Trophoblast cell (in vitro differentiated cells and primary cell): ENCODE measurements around the gene SP8.

Experiments
- DNase-seq, 2 donors: peaks; one replicate each; pipeline ENCODE4 v3.0.0-alpha.2; 2016
- H2AFZ ChIP-seq: 2 replicates; pipeline ENCODE4 v1.6.1; 2013; ENCODE audit warnings: low read length, moderate library complexity, mild to moderate bottlenecking; ENCODE audit not compliant: insufficient read depth, poor library complexity
- H2AK5ac ChIP-seq: 2 replicates; pipeline ENCODE4 v1.6.1; 2013; ENCODE audit warnings: mild to moderate bottlenecking, low read length
- H2BK120ac ChIP-seq: 2 replicates; pipeline ENCODE4 v1.6.1; 2013; ENCODE audit warnings: low read length, mild to moderate bottlenecking, moderate library complexity; ENCODE audit not compliant: insufficient read depth, poor library complexity
- H2BK12ac ChIP-seq: 2 replicates; pipeline ENCODE4 v1.6.1; 2013; ENCODE audit warnings: mild to moderate bottlenecking, low read length, moderate library complexity
- H2BK5ac ChIP-seq: 2 replicates; pipeline ENCODE4 v1.6.1; 2013; ENCODE audit warnings: low read length, low read depth, moderate library complexity, mild to moderate bottlenecking; ENCODE audit not compliant: poor library complexity
- H3K14ac ChIP-seq: 2 replicates; pipeline ENCODE4 v1.6.1; 2013; ENCODE audit warnings: mild to moderate bottlenecking, low read length
- H3K18ac ChIP-seq: 2 replicates; pipeline ENCODE4 v1.6.1; 2013; ENCODE audit warnings: mild to moderate bottlenecking, low read length
- H3K23ac ChIP-seq: 2 replicates; pipeline ENCODE4 v1.6.1; 2013; ENCODE audit warnings: low read length
- H3K27ac ChIP-seq: 2 replicates; pipeline ENCODE4 v1.5.1; 2013; ENCODE audit warnings: low read depth, mild to moderate bottlenecking, inconsistent platforms, low read length, moderate library complexity
- H3K27me3 ChIP-seq: 2 replicates; pipeline ENCODE4 v1.6.1; 2013; ENCODE audit warnings: inconsistent platforms, mild to moderate bottlenecking, low read length, moderate library complexity; ENCODE audit not compliant: insufficient read depth
- H3K36me3 ChIP-seq, 2 experiments: 1 replicate in 1 of 2; 2 replicates in 1 of 2; pipeline ENCODE4 v1.6.1; 2013; ENCODE audit warnings: low read length in 2 of 2, mild to moderate bottlenecking in 2 of 2, moderate library complexity in 1 of 2; ENCODE audit not compliant: insufficient read depth in 2 of 2, control insufficient read depth in 1 of 2
- H3K4ac ChIP-seq: 2 replicates; pipeline ENCODE4 v1.6.1; 2013; ENCODE audit warnings: low read depth, mild to moderate bottlenecking, low read length, moderate library complexity
- H3K4me1 ChIP-seq, 2 experiments: 1 replicate in 1 of 2; 2 replicates in 1 of 2; pipeline ENCODE4 v1.6.1; 2013; ENCODE audit warnings: low read length in 2 of 2, mild to moderate bottlenecking in 2 of 2, moderate library complexity in 1 of 2; ENCODE audit not compliant: insufficient read depth in 2 of 2, control insufficient read depth in 1 of 2
- H3K4me2 ChIP-seq: 2 replicates; pipeline ENCODE4 v1.6.1; 2013; ENCODE audit warnings: inconsistent platforms, mild to moderate bottlenecking, low read length, moderate library complexity
- H3K4me3 ChIP-seq: 2 replicates; pipeline ENCODE4 v1.5.1; 2013; ENCODE audit warnings: mild to moderate bottlenecking, low read depth, low read length, inconsistent platforms
- H3K79me1 ChIP-seq: one replicate; pipeline ENCODE4 v1.6.1; 2013; ENCODE audit warnings: low read length
- H3K79me2 ChIP-seq: 2 replicates; pipeline ENCODE4 v1.6.1; 2013; ENCODE audit warnings: low read length, mild to moderate bottlenecking; ENCODE audit not compliant: control insufficient read depth, insufficient read depth, poor library complexity
- H3K9ac ChIP-seq: 2 replicates; pipeline ENCODE4 v1.6.1; 2013; ENCODE audit warnings: mild to moderate bottlenecking, low read length
- H3K9me3 ChIP-seq: 2 replicates; pipeline ENCODE4 v1.6.1; 2013; ENCODE audit warnings: low read depth, mild to moderate bottlenecking, control low read depth, inconsistent platforms, low read length; ENCODE audit not compliant: insufficient read depth
- H4K12ac ChIP-seq: 2 replicates; pipeline ENCODE4 v1.6.1; 2013; ENCODE audit warnings: low read depth, mild to moderate bottlenecking, low read length, moderate library complexity
- H4K8ac ChIP-seq: 2 replicates; pipeline ENCODE4 v1.6.1; 2013; ENCODE audit warnings: low read depth, mild to moderate bottlenecking, low read length, moderate library complexity
- H4K91ac ChIP-seq: one replicate; pipeline ENCODE4 v1.6.1; 2013; ENCODE audit warnings: low read depth, mild to moderate bottlenecking, low read length, moderate library complexity
- WGBS: extraction: QIAGEN DNeasy Blood & Tissue Kit; methylation state at CpG from one replicate; pipeline ENCODE4 v1.1.7; 2013; ENCODE audit warnings: missing lambda C conversion rate; ENCODE audit not compliant: insufficient read length, insufficient coverage; ENCODE audit errors: extremely low coverage; 5-methylcytosine and 5-hydroxymethylcytosine counted together

The SP8 gene

GRCh38 chr7:20786049-20786412, 655 bp downstream of the SP8 start:
- H2BK5ac ChIP-seq = no peak overlapping the region
- no peak overlapping the region for H3K18ac ChIP-seq
- peak in 1 of 2 donors; percentile 7 for DNase-seq
- H3K27me3 ChIP-seq = peaks cover 61% of the 10 kb centered on the region
- H3K14ac ChIP-seq = no peak overlapping the region
- no CpG with 5 or more reads among the region's 10 CpGs for WGBS
- no peak overlapping the region for H2AFZ ChIP-seq
- no peak overlapping the region for H3K9ac ChIP-seq
- no peak overlapping the region for H2AK5ac ChIP-seq
- H3K9me3 ChIP-seq = peaks cover 9% of the 10 kb centered on the region
- H3K27ac ChIP-seq = no peak overlapping the region
- no peak overlapping the region for H2BK120ac ChIP-seq
- no peaks in the 10 kb centered on the region for H3K79me1 ChIP-seq
- no peak overlapping the region for H4K12ac ChIP-seq
- H4K8ac ChIP-seq = no peak overlapping the region
- H3K36me3 ChIP-seq = no peaks in the 10 kb centered on the region
- H2BK12ac ChIP-seq = no peak overlapping the region
- no peak overlapping the region for H3K4ac ChIP-seq
- H3K4me3 ChIP-seq = peak overlapping the region; percentile 28
- no peak overlapping the region for H4K91ac ChIP-seq
- H3K4me1 ChIP-seq = peaks cover 14 to 17% of the 10 kb centered on the region in 2 experiments
- H3K79me2 ChIP-seq = no peaks in the 10 kb centered on the region
- H3K23ac ChIP-seq = no peak overlapping the region
- H3K4me2 ChIP-seq = peak overlapping the region; percentile 89

DNA sequence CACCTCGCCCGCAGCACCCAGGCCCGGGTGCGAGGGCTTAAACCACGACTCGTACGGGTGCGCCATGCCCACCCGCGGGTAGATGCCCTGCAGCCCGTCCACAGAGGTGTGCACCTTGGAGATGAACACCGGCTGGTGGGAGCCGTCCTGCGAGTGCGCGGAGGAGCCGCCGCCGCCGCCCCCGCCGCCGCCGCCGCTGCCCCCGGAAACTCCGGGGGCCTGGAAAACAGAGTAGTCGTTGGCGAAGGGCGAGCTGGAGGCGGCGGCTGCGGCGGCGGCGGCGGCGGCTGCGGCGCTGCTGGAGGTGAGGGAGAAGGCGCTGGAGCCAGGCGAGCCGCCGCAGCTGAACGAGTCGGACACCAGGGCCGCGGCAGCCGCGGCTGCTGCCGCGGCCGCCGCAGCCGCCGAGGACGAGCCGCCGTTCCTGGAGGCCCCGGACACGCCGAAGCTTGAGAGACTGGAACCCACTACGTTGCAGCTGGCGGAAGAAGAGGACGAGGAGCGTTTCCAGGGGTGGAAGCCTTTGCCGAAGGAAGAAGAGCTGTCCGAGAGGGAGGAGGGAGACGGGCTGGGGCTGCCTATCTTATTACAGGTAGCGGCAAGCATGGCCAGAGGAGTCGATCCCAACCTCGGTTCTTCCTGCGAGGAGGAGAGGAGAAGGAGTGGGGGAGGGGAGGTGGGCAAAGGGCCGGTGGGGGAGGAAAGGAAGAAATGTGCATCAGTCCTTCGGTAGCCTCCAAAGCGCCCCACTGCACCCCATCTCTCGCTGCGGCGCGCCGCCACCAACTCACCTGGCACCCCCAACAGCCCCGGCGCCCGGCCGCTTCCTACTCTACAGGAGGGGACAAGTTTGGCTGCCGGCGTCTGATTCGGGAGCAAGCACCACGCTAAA, 1.3 kb downstream of the SP8 start:
- H3K4me1 ChIP-seq = peaks cover 14 to 17% of the 10 kb centered on the region in 2 experiments
- no peaks in the 10 kb centered on the region for H3K79me2 ChIP-seq
- H3K79me1 ChIP-seq = no peaks in the 10 kb centered on the region
- H2BK5ac ChIP-seq = no peak overlapping the region
- H4K12ac ChIP-seq = no peak overlapping the region
- peak overlapping the region; percentile 70 for H2AFZ ChIP-seq
- no peak overlapping the region for H2BK120ac ChIP-seq
- peaks cover 9% of the 10 kb centered on the region for H3K9me3 ChIP-seq
- no peak overlapping the region for H2BK12ac ChIP-seq
- H3K23ac ChIP-seq = no peak overlapping the region
- no peak overlapping the region for H3K27ac ChIP-seq
- H3K4ac ChIP-seq = no peak overlapping the region
- H3K36me3 ChIP-seq = no peaks in the 10 kb centered on the region
- peaks cover 58% of the 10 kb centered on the region for H3K27me3 ChIP-seq
- peak in 1 of 2 donors; percentile 29 for DNase-seq
- no CpG with 5 or more reads among the region's 89 CpGs for WGBS
- H3K4me3 ChIP-seq = peak overlapping the region; percentile 28
- H4K8ac ChIP-seq = no peak overlapping the region
- peak overlapping the region; percentile 89 for H3K4me2 ChIP-seq
- no peak overlapping the region for H3K18ac ChIP-seq
- H3K9ac ChIP-seq = no peak overlapping the region
- H3K14ac ChIP-seq = no peak overlapping the region
- no peak overlapping the region for H4K91ac ChIP-seq
- no peak overlapping the region for H2AK5ac ChIP-seq

DNA sequence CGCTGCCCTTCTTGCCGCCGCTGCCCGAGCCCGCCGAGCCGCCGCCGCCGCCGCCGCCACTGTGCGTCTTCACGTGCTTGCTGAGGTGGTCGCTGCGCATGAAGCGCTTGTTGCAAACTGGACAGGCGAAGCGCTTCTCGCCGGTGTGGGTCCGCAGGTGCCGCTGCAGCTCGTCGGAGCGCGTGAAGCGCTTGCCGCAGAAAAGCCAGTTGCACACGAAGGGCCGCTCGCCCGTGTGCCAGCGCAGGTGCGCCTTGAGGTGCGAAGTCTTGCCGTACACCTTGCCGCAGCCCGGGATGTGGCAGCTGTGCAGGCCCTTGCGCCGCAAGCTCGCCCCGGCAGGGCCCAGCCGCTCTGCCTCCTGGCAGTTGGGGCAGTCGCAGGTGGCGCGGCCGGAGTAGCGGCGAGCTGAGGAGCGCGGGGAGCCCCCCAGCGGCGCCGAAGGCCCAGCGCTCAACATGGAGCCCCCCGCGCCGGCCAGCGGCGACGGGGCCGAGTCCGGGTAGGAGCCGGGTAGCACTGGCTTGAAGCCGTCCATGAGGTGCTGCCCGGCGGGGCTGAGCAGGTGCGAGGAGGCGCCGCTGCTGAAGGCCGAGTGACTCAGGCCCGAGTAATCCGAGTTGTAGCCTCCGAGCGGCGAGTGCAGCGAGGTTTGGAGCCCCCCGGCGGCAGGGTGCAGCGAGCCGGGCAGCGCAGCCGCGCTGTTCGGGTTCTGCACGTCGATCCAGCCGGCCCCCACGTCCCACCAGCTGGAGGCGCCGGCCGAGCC, 2.1 kb downstream of the SP8 start:
- no peaks in the 10 kb centered on the region for H3K79me1 ChIP-seq
- H4K91ac ChIP-seq = no peak overlapping the region
- peaks cover 9% of the 10 kb centered on the region for H3K9me3 ChIP-seq
- H3K14ac ChIP-seq = no peak overlapping the region
- H3K18ac ChIP-seq = no peak overlapping the region
- no peak overlapping the region for H3K23ac ChIP-seq
- H3K27ac ChIP-seq = no peak overlapping the region
- no peak overlapping the region for H2BK120ac ChIP-seq
- H3K4me2 ChIP-seq = peak overlapping the region; percentile 89
- peaks cover 56% of the 10 kb centered on the region for H3K27me3 ChIP-seq
- H2BK5ac ChIP-seq = no peak overlapping the region
- H2AFZ ChIP-seq = peak overlapping the region; percentile 70
- H4K12ac ChIP-seq = no peak overlapping the region
- peaks cover 14 to 17% of the 10 kb centered on the region in 2 experiments for H3K4me1 ChIP-seq
- no CpG with 5 or more reads among the region's 93 CpGs for WGBS
- H2BK12ac ChIP-seq = no peak overlapping the region
- no peak overlapping the region for H2AK5ac ChIP-seq
- no peak overlapping the region for H3K4ac ChIP-seq
- no peaks in the 10 kb centered on the region for H3K36me3 ChIP-seq
- H3K79me2 ChIP-seq = no peaks in the 10 kb centered on the region
- H4K8ac ChIP-seq = no peak overlapping the region
- DNase-seq = peak; percentile 13 to 22
- no peak overlapping the region for H3K4me3 ChIP-seq
- no peak overlapping the region for H3K9ac ChIP-seq

DNA sequence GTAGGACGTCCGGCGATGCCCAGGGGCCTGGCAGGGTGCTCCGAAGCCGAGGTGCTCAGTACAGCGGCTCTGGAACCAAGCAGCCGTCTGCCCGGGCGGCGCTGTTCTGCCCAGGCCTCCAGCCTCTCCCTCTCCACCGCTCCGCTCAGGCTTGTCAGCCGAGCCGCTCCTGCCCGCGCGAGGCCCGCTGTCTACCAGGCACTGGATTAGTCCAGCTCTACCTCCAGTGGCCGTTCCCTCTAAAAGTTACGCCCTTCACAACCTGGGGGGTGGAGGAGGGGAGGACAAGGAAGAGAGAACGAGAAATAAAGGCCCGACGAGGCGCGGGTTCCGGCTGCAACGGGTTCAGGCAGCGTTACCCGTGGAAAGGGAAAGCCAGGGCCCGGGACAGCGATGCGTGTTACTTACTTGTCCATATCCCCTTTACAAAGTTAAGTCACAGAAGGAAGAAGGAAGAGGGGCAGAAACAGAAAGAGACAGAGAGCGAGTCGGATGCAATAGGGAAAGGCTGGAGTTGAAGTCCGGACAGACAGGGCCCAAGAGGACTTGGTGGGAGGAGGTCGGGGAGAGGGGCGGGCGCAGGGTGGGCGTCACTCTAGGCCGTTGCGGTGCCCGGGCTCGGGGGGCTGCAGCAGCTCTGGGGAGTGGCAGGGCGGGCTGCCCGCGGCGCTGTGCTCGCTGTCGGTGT, 2.8 kb downstream of the SP8 start:
- no peak overlapping the region for H3K4me2 ChIP-seq
- no peaks in the 10 kb centered on the region for H3K36me3 ChIP-seq
- no peak overlapping the region for H3K27ac ChIP-seq
- peaks cover 14 to 17% of the 10 kb centered on the region in 2 experiments for H3K4me1 ChIP-seq
- no peak overlapping the region for H3K18ac ChIP-seq
- no peak overlapping the region for H4K12ac ChIP-seq
- H3K23ac ChIP-seq = no peak overlapping the region
- H3K79me1 ChIP-seq = no peaks in the 10 kb centered on the region
- H2BK120ac ChIP-seq = no peak overlapping the region
- WGBS = no CpG with 5 or more reads among the region's 49 CpGs
- no peak overlapping the region for H3K4me3 ChIP-seq
- H2BK12ac ChIP-seq = no peak overlapping the region
- peak overlapping the region; percentile 6 for H2AFZ ChIP-seq
- H3K27me3 ChIP-seq = peaks cover 60% of the 10 kb centered on the region
- no peak overlapping the region for H4K91ac ChIP-seq
- no peak overlapping the region for H3K14ac ChIP-seq
- H3K79me2 ChIP-seq = no peaks in the 10 kb centered on the region
- H3K4ac ChIP-seq = no peak overlapping the region
- H2AK5ac ChIP-seq = no peak overlapping the region
- no peak for DNase-seq
- H4K8ac ChIP-seq = no peak overlapping the region
- H3K9me3 ChIP-seq = peaks cover 9% of the 10 kb centered on the region
- no peak overlapping the region for H2BK5ac ChIP-seq
- no peak overlapping the region for H3K9ac ChIP-seq
